ENCODE results near the gene ORM1.

DNA sequence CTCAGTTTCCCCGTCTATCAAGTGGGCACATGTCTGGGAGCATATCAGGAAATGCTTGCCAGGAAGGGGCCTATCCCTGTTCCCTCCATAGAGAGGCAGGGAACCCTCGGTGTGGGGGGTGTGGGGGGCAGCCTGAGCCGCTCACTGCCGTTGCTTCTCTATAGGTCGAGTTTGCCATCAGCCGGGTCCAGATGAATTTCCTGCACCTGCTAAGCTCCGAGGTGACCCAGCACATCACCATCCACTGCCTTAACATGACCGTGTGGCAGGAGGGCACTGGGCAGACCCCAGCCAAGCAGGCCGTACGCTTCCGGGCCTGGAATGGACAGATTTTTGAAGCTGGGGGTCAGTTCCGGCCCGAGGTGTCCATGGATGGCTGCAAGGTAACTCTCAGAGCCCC is 13.8 kb upstream of the ORM1 start:
- TF ChIP-seq EZH2 (optimal IDR thresholded peaks at IDR 0.05; ENCODE audit: low read depth, low read length): no peak
- TF ChIP-seq CTCF (IDR thresholded peaks at IDR 0.05; ENCODE audit: low read length): no peak
